Colon (tissue), 2 donors: ENCODE data around the gene KRCC1.
"Not testable (repeated sequence)": the region's sequence is repeated elsewhere in the genome, so short reads cannot be mapped to it uniquely, and the experiment has no call there.

Experiments used
- FAIRE-seq: peaks from 2 replicates; lab custom pipeline; 2012; peaks lifted over from hg19 to GRCh38; lab: Jason Lieb, UNC
- donor health status: control.
- donor health status: control.

The KRCC1 gene

GRCh38 chr2:88074854-88075292, 19.3 kb upstream of the KRCC1 start:
- no peak for FAIRE-seq

GRCh38 chr2:88074150-88074549, 18.6 kb upstream of the KRCC1 start:
- FAIRE-seq, result no peak

GRCh38 chr2:88071365-88071764, 15.8 kb upstream of the KRCC1 start:
- FAIRE-seq, result no peak

GRCh38 chr2:88070055-88070454, 14.5 kb upstream of the KRCC1 start:
- no peak for FAIRE-seq

GRCh38 chr2:88069117-88069516, 13.5 kb upstream of the KRCC1 start:
- no peak for FAIRE-seq

GRCh38 chr2:88068044-88068443, 12.5 kb upstream of the KRCC1 start:
- no peak for FAIRE-seq

- FAIRE-seq, result no peak
Observed at GRCh38 chr2:88067598-88067997, 12.0 kb upstream of the KRCC1 start, which contains the start of gene SMYD1. SMYD1 (plus strand) TSS chr2:88067825; CDS start chr2:88067865, 40 bp downstream.

GRCh38 chr2:88067189-88067588, 11.6 kb upstream of the KRCC1 start:
- no peak for FAIRE-seq

- FAIRE-seq, result no peak
Observed at GRCh38 chr2:88066543-88066942, 11.0 kb upstream of the KRCC1 start.

- no peak for FAIRE-seq
Observed at GRCh38 chr2:88061295-88061694, 5.7 kb upstream of the KRCC1 start.

- FAIRE-seq, result no peak
Observed at GRCh38 chr2:88060907-88061275, 5.3 kb upstream of the KRCC1 start.

- no peak for FAIRE-seq
Observed at GRCh38 chr2:88059979-88060906, 4.7 kb upstream of the KRCC1 start.

- FAIRE-seq, result no peak
Observed at GRCh38 chr2:88058191-88058590, 2.6 kb upstream of the KRCC1 start.

- no peak for FAIRE-seq
Observed at GRCh38 chr2:88057437-88057844, 1.9 kb upstream of the KRCC1 start.

GRCh38 chr2:88054782-88055370, 707 bp downstream of the KRCC1 start:
- no peak for FAIRE-seq

- no peak for FAIRE-seq
Observed at GRCh38 chr2:88053934-88054781, 1.4 kb downstream of the KRCC1 start.

GRCh38 chr2:88053296-88053695, 2.3 kb downstream of the KRCC1 start:
- no peak for FAIRE-seq

GRCh38 chr2:88051792-88052191, 3.8 kb downstream of the KRCC1 start:
- FAIRE-seq, result no peak

GRCh38 chr2:88049622-88050021, 6.0 kb downstream of the KRCC1 start:
- FAIRE-seq, result no peak

GRCh38 chr2:88048541-88048940, 7.0 kb downstream of the KRCC1 start:
- no peak for FAIRE-seq

- not testable (repeated sequence) for FAIRE-seq
Observed at GRCh38 chr2:88045561-88045960, 10.0 kb downstream of the KRCC1 start.

GRCh38 chr2:88042476-88042875, 13.1 kb downstream of the KRCC1 start:
- FAIRE-seq, result no peak
